ENCODE data around the gene NEK4.

The NEK4 gene

DNA sequence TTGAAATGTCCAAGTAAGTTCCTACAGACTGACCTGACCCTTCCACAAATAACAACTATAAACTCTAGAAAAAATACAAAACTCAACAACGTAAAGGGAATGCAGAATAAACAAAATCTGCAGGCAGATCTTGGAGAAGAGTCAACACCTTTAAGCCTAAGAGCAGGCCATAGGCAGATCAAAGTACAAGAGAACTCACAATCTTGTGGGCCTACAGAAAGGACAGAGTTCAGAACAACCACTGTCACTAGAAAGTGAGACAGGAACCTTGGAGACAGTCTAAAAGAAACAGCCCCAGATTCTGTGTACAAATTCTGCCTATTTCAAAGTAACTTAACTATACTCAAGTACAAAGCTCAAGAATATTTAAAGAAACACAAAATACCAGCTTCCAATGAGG is 31.0 kb downstream of the NEK4 start:
- Histone ChIP-seq H3K4me3 (ENCODE audit: low read depth, low read length) (no peak overlapping the region), H3K36me3 (ENCODE audit: control insufficient read depth in 2 of 2, insufficient read depth in 1 of 2, low read length in 2 of 2) (peaks cover 44 to 89% of the 10 kb centered on the region in 2 experiments)

More for the DNA sequence above, 31.0 kb downstream of the NEK4 start:
- CTCF ChIA-PET = interaction anchor here (0.9 kb wide), 1 partner anchor 9 kb away, joined by 3 read pairs; no protein-coding TSS in a partner anchor
- H3K27ac ChIP-seq (ENCODE audit: extremely low read depth, low read depth, low read length) = no peak overlapping the region
- POLR2A ChIA-PET = no interaction called here
- no peaks in the 10 kb centered on the region for H3K9me3 ChIP-seq (ENCODE audit: control insufficient read depth, insufficient read depth, low read depth, low read length)
- no peaks in the 10 kb centered on the region for H3K4me1 ChIP-seq (ENCODE audit: control insufficient read depth, insufficient read depth, low read length)
- no peak for TF ChIP-seq ZNF391 (tag by site-specific recombination; IDR thresholded peaks at IDR 0.05; ENCODE audit: borderline replicate concordance, low read depth)
- TF ChIP-seq, protein P1, sequence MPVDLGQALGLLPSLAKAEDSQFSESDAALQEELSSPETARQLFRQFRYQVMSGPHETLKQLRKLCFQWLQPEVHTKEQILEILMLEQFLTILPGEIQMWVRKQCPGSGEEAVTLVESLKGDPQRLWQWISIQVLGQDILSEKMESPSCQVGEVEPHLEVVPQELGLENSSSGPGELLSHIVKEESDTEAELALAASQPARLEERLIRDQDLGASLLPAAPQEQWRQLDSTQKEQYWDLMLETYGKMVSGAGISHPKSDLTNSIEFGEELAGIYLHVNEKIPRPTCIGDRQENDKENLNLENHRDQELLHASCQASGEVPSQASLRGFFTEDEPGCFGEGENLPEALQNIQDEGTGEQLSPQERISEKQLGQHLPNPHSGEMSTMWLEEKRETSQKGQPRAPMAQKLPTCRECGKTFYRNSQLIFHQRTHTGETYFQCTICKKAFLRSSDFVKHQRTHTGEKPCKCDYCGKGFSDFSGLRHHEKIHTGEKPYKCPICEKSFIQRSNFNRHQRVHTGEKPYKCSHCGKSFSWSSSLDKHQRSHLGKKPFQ (tag by site-specific recombination; IDR thresholded peaks at IDR 0.05) = no peak
- TF ChIP-seq HOXC10 (CRISPR knock-in tag; IDR thresholded peaks at IDR 0.05) = no peak
- TF ChIP-seq ZBTB8A (tag by site-specific recombination; IDR thresholded peaks at IDR 0.05) = no peak
- TF ChIP-seq, protein P2, sequence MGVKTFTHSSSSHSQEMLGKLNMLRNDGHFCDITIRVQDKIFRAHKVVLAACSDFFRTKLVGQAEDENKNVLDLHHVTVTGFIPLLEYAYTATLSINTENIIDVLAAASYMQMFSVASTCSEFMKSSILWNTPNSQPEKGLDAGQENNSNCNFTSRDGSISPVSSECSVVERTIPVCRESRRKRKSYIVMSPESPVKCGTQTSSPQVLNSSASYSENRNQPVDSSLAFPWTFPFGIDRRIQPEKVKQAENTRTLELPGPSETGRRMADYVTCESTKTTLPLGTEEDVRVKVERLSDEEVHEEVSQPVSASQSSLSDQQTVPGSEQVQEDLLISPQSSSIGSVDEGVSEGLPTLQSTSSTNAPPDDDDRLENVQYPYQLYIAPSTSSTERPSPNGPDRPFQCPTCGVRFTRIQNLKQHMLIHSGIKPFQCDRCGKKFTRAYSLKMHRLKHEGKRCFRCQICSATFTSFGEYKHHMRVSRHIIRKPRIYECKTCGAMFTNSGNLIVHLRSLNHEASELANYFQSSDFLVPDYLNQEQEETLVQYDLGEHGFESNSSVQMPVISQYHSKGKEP (tag by site-specific recombination; IDR thresholded peaks at IDR 0.05) = no peak
- TF ChIP-seq ZNF777 (tag by site-specific recombination; IDR thresholded peaks at IDR 0.05; ENCODE audit: borderline replicate concordance) = no peak
- TF ChIP-seq ZBTB7A (tag by site-specific recombination; IDR thresholded peaks at IDR 0.05; ENCODE audit: low read depth) = no peak
- no peak for TF ChIP-seq ZNF571 (tag by site-specific recombination; IDR thresholded peaks at IDR 0.05)
- TF ChIP-seq TCF7L2 (IDR thresholded peaks at IDR 0.05; ENCODE audit: borderline replicate concordance, low read depth, low read length) = no peak
- TF ChIP-seq, protein P3, sequence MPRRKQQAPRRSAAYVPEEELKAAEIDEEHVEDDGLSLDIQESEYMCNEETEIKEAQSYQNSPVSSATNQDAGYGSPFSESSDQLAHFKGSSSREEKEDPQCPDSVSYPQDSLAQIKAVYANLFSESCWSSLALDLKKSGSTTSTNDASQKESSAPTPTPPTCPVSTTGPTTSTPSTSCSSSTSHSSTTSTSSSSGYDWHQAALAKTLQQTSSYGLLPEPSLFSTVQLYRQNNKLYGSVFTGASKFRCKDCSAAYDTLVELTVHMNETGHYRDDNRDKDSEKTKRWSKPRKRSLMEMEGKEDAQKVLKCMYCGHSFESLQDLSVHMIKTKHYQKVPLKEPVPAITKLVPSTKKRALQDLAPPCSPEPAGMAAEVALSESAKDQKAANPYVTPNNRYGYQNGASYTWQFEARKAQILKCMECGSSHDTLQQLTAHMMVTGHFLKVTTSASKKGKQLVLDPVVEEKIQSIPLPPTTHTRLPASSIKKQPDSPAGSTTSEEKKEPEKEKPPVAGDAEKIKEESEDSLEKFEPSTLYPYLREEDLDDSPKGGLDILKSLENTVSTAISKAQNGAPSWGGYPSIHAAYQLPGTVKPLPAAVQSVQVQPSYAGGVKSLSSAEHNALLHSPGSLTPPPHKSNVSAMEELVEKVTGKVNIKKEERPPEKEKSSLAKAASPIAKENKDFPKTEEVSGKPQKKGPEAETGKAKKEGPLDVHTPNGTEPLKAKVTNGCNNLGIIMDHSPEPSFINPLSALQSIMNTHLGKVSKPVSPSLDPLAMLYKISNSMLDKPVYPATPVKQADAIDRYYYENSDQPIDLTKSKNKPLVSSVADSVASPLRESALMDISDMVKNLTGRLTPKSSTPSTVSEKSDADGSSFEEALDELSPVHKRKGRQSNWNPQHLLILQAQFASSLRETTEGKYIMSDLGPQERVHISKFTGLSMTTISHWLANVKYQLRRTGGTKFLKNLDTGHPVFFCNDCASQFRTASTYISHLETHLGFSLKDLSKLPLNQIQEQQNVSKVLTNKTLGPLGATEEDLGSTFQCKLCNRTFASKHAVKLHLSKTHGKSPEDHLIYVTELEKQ (tag by site-specific recombination; IDR thresholded peaks at IDR 0.05; ENCODE audit: borderline replicate concordance) = no peak
- TF ChIP-seq, protein P4, sequence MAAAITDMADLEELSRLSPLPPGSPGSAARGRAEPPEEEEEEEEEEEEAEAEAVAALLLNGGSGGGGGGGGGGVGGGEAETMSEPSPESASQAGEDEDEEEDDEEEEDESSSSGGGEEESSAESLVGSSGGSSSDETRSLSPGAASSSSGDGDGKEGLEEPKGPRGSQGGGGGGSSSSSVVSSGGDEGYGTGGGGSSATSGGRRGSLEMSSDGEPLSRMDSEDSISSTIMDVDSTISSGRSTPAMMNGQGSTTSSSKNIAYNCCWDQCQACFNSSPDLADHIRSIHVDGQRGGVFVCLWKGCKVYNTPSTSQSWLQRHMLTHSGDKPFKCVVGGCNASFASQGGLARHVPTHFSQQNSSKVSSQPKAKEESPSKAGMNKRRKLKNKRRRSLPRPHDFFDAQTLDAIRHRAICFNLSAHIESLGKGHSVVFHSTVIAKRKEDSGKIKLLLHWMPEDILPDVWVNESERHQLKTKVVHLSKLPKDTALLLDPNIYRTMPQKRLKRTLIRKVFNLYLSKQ (tag by site-specific recombination; IDR thresholded peaks at IDR 0.05; ENCODE audit: borderline replicate concordance) = no peak
- TF ChIP-seq, protein P5, sequence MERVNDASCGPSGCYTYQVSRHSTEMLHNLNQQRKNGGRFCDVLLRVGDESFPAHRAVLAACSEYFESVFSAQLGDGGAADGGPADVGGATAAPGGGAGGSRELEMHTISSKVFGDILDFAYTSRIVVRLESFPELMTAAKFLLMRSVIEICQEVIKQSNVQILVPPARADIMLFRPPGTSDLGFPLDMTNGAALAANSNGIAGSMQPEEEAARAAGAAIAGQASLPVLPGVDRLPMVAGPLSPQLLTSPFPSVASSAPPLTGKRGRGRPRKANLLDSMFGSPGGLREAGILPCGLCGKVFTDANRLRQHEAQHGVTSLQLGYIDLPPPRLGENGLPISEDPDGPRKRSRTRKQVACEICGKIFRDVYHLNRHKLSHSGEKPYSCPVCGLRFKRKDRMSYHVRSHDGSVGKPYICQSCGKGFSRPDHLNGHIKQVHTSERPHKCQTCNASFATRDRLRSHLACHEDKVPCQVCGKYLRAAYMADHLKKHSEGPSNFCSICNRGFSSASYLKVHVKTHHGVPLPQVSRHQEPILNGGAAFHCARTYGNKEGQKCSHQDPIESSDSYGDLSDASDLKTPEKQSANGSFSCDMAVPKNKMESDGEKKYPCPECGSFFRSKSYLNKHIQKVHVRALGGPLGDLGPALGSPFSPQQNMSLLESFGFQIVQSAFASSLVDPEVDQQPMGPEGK (tag by site-specific recombination; IDR thresholded peaks at IDR 0.05) = no peak
- TF ChIP-seq ZNF248 (tag by site-specific recombination; IDR thresholded peaks at IDR 0.05) = no peak
- TF ChIP-seq, protein P6, sequence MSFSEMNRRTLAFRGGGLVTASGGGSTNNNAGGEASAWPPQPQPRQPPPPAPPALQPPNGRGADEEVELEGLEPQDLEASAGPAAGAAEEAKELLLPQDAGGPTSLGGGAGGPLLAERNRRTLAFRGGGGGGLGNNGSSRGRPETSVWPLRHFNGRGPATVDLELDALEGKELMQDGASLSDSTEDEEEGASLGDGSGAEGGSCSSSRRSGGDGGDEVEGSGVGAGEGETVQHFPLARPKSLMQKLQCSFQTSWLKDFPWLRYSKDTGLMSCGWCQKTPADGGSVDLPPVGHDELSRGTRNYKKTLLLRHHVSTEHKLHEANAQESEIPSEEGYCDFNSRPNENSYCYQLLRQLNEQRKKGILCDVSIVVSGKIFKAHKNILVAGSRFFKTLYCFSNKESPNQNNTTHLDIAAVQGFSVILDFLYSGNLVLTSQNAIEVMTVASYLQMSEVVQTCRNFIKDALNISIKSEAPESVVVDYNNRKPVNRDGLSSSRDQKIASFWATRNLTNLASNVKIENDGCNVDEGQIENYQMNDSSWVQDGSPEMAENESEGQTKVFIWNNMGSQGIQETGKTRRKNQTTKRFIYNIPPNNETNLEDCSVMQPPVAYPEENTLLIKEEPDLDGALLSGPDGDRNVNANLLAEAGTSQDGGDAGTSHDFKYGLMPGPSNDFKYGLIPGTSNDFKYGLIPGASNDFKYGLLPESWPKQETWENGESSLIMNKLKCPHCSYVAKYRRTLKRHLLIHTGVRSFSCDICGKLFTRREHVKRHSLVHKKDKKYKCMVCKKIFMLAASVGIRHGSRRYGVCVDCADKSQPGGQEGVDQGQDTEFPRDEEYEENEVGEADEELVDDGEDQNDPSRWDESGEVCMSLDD (tag by site-specific recombination; IDR thresholded peaks at IDR 0.05) = no peak
- no peak for TF ChIP-seq REPIN1 (tag by site-specific recombination; IDR thresholded peaks at IDR 0.05; ENCODE audit: low read depth)
- TF ChIP-seq, protein P7, sequence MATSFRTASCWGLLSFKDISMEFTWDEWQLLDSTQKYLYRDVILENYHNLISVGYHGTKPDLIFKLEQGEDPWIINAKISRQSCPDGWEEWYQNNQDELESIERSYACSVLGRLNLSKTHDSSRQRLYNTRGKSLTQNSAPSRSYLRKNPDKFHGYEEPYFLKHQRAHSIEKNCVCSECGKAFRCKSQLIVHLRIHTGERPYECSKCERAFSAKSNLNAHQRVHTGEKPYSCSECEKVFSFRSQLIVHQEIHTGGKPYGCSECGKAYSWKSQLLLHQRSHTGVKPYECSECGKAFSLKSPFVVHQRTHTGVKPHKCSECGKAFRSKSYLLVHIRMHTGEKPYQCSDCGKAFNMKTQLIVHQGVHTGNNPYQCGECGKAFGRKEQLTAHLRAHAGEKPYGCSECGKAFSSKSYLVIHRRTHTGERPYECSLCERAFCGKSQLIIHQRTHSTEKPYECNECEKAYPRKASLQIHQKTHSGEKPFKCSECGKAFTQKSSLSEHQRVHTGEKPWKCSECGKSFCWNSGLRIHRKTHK (tag by site-specific recombination; IDR thresholded peaks at IDR 0.05) = no peak
